HG03460 (cell line): Measurements from ENCODE around the gene EXOC6B.

ENCODE experiments used
- ATAC-seq: cut with Tn5 transposase; IDR thresholded peaks from one replicate; pipeline ENCODE4 v1.9.1; 2021; ENCODE audit not compliant: unreplicated experiment

The EXOC6B gene

GRCh38 chr2:72744049-72744448 is 81.8 kb downstream of the EXOC6B start:
- ATAC-seq: no peak

- no peak for ATAC-seq
Measured at GRCh38 chr2:72743481-72743880, 82.4 kb downstream of the EXOC6B start.

- ATAC-seq: no peak
Measured at GRCh38 chr2:72738096-72738495, 87.7 kb downstream of the EXOC6B start.

- no peak for ATAC-seq
Measured at GRCh38 chr2:72734432-72734831, 91.4 kb downstream of the EXOC6B start.

GRCh38 chr2:72731116-72731515 is 94.7 kb downstream of the EXOC6B start:
- no peak for ATAC-seq

- ATAC-seq: no peak
Measured at GRCh38 chr2:72727356-72727755, 98.5 kb downstream of the EXOC6B start.

GRCh38 chr2:72723769-72724370 is 102.0 kb downstream of the EXOC6B start:
- ATAC-seq: no peak

GRCh38 chr2:72722492-72723070 is 103.3 kb downstream of the EXOC6B start:
- ATAC-seq: no peak

- no peak for ATAC-seq
Measured at GRCh38 chr2:72719416-72719815, 106.4 kb downstream of the EXOC6B start.

GRCh38 chr2:72718876-72719275 is 107.0 kb downstream of the EXOC6B start:
- ATAC-seq: no peak

- ATAC-seq: no peak
Measured at GRCh38 chr2:72716601-72717000, 109.2 kb downstream of the EXOC6B start.

GRCh38 chr2:72713857-72714256 is 112.0 kb downstream of the EXOC6B start:
- ATAC-seq: no peak

- ATAC-seq: no peak
Measured at GRCh38 chr2:72712977-72713376, 112.9 kb downstream of the EXOC6B start.

- no peak for ATAC-seq
Measured at GRCh38 chr2:72712304-72712703, 113.5 kb downstream of the EXOC6B start.

GRCh38 chr2:72710418-72711152 is 115.2 kb downstream of the EXOC6B start:
- ATAC-seq: no peak

- no peak for ATAC-seq
Measured at GRCh38 chr2:72708236-72708635, 117.6 kb downstream of the EXOC6B start.

GRCh38 chr2:72698300-72698699 is 127.5 kb downstream of the EXOC6B start:
- no peak for ATAC-seq

GRCh38 chr2:72696559-72696958 is 129.3 kb downstream of the EXOC6B start:
- ATAC-seq: no peak

- no peak for ATAC-seq
Measured at GRCh38 chr2:72695676-72696075, 130.2 kb downstream of the EXOC6B start.

- ATAC-seq: no peak
Measured at GRCh38 chr2:72694715-72695496, 130.9 kb downstream of the EXOC6B start.

GRCh38 chr2:72689579-72690195 is 136.1 kb downstream of the EXOC6B start:
- no peak for ATAC-seq
